ENCODE results near the gene PLCL2. TPM values are rescaled to one million over a fixed set of nuclear protein-coding genes. Genes with fewer than 3 reads are reported as not detected.

Gene PLCL2
- total RNA-seq, 1 experiment from 2014 or later: 32.1 TPM

DNA sequence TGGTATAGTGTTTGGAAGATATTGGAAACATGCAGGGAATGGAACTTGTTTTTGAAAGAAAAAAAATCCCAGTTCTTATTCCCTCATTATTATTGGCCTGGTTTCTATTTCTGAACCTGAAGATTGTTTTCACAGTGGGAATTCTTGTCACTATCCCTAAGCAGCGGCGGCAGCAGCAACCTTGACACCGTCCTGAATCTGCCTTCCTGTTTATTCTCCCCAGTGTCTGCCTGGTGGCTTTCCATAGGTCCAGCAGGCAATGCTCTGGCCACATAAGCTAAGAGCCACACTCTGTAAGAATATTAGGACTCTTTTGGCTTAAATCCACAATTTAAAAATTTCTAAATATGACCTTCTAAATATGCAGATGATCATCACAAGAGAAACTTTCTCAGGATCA, 178.0 kb downstream of the PLCL2 start:
- no peak overlapping the region for H3K27ac Mint-ChIP-seq
- Histone ChIP-seq H3K4me1 (ENCODE audit: insufficient read depth, low read length) (peaks cover 3% of the 10 kb centered on the region; the same call in 1 of the 2 replicates), H3K79me1 (ENCODE audit: insufficient read depth, low read depth, low read length, poor library complexity, severe bottlenecking) (no peaks in the 10 kb centered on the region), H2BK5ac (ENCODE audit: insufficient read length, low read length) (no peak overlapping the region), H4K8ac (replicated peaks; ENCODE audit: insufficient read length, low read depth, low read length) (no peak overlapping the region), H2BK12ac (ENCODE audit: insufficient read length, low read depth, low read length) (no peak overlapping the region), H4K20me1 (ENCODE audit: control insufficient read depth, insufficient read depth, insufficient read length) (no peaks in the 10 kb centered on the region), H3K79me2 (ENCODE audit: insufficient read depth, low read length) (no peaks in the 10 kb centered on the region), H2BK20ac (ENCODE audit: low read depth, low read length, poor library complexity, severe bottlenecking) (no peak overlapping the region), H3K27ac (ENCODE audit: insufficient read length, low read depth, low read length) (no peak overlapping the region), H2BK120ac (ENCODE audit: low read depth, low read length, poor library complexity, severe bottlenecking) (no peak overlapping the region), H4K91ac (ENCODE audit: insufficient read length, low read depth, low read length) (no peak overlapping the region), H3K18ac (ENCODE audit: insufficient read length, low read depth, low read length) (no peak overlapping the region), H2BK15ac (ENCODE audit: low read depth, low read length) (no peak overlapping the region), H3K4me2 (ENCODE audit: insufficient read depth, insufficient read length, low read length) (no peak overlapping the region), H3T11ph (ENCODE audit: low read length) (no peak overlapping the region), H2AFZ (ENCODE audit: low read length) (no peak overlapping the region), H3K27me3 (ENCODE audit: insufficient read depth, low read length) (no peaks in the 10 kb centered on the region), H3K9ac (ENCODE audit: extremely low read depth, insufficient read length, low read length) (no peak overlapping the region), H3K56ac (ENCODE audit: insufficient read length, low read depth, low read length) (no peak overlapping the region), H2AK5ac (ENCODE audit: insufficient read length, low read length) (no peak overlapping the region), H4K5ac (ENCODE audit: insufficient read length, low read depth, low read length) (no peak overlapping the region), H3K9me3 (ENCODE audit: control insufficient read depth, low read depth, low read length) (no peaks in the 10 kb centered on the region), H3K23me2 (ENCODE audit: insufficient read length, low read depth, low read length, poor library complexity, severe bottlenecking) (no peaks in the 10 kb centered on the region), H3K23ac (ENCODE audit: insufficient read length, low read depth, low read length) (no peak overlapping the region), H3K4ac (ENCODE audit: low read depth, low read length) (no peak overlapping the region), H3K14ac (ENCODE audit: insufficient read depth, low read length) (no peak overlapping the region)
- no CpG with 5 or more reads among the region's 3 CpGs for WGBS (ENCODE audit: extremely low coverage, insufficient read length, low lambda C conversion rate)
- no peaks in the 10 kb centered on the region for H3K27me3 Mint-ChIP-seq (ENCODE audit: low read depth)
- TF ChIP-seq, protein P1, sequence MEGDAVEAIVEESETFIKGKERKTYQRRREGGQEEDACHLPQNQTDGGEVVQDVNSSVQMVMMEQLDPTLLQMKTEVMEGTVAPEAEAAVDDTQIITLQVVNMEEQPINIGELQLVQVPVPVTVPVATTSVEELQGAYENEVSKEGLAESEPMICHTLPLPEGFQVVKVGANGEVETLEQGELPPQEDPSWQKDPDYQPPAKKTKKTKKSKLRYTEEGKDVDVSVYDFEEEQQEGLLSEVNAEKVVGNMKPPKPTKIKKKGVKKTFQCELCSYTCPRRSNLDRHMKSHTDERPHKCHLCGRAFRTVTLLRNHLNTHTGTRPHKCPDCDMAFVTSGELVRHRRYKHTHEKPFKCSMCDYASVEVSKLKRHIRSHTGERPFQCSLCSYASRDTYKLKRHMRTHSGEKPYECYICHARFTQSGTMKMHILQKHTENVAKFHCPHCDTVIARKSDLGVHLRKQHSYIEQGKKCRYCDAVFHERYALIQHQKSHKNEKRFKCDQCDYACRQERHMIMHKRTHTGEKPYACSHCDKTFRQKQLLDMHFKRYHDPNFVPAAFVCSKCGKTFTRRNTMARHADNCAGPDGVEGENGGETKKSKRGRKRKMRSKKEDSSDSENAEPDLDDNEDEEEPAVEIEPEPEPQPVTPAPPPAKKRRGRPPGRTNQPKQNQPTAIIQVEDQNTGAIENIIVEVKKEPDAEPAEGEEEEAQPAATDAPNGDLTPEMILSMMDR (conservative IDR thresholded peaks at IDR 0.05): no peak
- no peak overlapping the region for H3K4me3 Mint-ChIP-seq
- H3K9me3 Mint-ChIP-seq: no peaks in the 10 kb centered on the region
- no peak for DNase-seq
- H3K36me3 Mint-ChIP-seq (ENCODE audit: insufficient read depth in 1 of 3, low read depth in 3 of 3): peaks cover 3 to 10% (median 9%) of the 10 kb centered on the region in 3 experiments
- H3K4me1 Mint-ChIP-seq: peaks cover 25 to 35% of the 10 kb centered on the region in 2 experiments
